GM21360 (cell line): ENCODE measurements around the gene UBR1.

Source experiments
- ATAC-seq: cut with Tn5 transposase; IDR thresholded peaks from one replicate; pipeline ENCODE4 v1.9.1; 2021; ENCODE audit warnings: mild to moderate bottlenecking, moderate library complexity; ENCODE audit not compliant: unreplicated experiment

The UBR1 gene

DNA sequence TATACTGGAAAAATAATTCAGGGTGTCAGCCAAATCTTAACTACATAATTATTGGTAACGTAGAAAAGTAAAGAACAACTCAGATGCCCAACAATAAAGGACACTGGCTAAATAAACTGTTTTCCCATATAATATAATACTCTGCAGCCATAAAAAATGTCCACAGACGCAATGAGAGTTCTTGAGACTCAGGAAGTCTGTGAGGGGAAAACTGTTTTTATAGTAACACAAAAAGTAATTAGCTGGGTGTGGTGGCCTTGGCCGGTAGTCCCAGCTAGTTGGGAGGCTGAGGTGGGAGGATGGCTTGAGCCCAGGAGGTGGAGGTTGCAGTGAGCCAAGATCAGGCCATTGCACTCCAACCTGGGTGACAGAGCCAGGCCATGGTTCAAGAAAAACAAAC lies 5.5 kb upstream of the UBR1 start:
- ATAC-seq = no peak

GRCh38 chr15:43107751-43108150 lies 1.9 kb upstream of the UBR1 start:
- ATAC-seq = no peak

DNA sequence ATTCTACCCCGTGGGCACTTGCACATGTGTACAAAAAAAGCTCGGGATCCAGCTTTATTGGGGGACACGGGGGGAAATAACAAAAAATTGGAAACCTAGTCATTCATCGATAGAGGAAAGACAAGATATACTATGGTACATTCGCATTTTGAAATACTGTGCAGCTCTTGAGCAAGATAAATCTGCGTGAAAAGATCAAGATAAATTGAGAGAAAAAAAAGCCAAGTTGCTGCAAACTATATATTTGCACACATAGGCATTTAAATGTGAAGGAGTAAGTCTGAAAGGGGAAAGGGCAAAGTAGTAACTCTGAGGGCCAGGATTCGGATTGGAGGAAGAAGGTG lies 620 bp upstream of the UBR1 start:
- no peak for ATAC-seq

- peak; percentile 24 for ATAC-seq
Measured at GRCh38 chr15:43105077-43105736, 631 bp downstream of the UBR1 start.

DNA sequence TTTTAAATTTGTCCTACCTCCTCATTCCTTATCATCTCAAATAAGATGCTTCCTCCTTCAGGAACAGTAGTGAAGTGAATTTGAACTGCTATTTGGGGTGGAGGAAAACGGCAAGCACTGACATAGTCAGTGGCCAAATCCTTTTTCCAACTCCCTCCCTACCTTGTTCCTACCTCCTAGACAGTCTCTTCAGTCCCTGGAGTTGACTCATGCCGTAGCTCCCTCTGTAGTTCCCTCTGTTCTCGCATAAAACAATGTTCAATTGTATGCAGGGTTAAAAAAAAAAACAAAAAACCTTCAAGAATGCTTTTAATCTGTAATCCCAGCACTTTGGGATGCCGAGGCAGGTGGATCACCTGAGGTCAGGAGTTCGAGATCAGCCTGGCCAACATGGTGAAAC lies 1.4 kb downstream of the UBR1 start:
- ATAC-seq = no peak

GRCh38 chr15:43103907-43104306 lies 1.9 kb downstream of the UBR1 start:
- no peak for ATAC-seq

DNA sequence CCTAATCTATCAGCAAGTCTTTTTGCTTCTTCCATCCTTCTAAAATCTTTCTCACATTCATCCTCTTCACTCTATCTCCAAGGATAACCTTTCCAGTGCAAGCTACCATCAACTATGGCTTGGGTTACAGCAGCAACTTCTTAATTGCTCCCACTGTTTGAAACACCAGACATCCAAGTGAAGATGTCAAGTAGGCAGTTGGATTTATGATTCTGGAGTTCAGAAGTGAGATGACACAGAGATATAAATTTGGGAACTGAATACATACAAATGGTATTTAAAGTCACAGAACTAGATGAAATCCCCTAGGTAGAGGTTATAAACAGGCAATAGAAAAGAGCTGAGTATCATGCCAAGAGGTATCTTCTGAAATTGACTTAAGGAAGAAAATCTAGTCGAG lies 3.7 kb downstream of the UBR1 start:
- ATAC-seq = no peak

- ATAC-seq = no peak
Measured at GRCh38 chr15:43100971-43101370, 4.9 kb downstream of the UBR1 start.

DNA sequence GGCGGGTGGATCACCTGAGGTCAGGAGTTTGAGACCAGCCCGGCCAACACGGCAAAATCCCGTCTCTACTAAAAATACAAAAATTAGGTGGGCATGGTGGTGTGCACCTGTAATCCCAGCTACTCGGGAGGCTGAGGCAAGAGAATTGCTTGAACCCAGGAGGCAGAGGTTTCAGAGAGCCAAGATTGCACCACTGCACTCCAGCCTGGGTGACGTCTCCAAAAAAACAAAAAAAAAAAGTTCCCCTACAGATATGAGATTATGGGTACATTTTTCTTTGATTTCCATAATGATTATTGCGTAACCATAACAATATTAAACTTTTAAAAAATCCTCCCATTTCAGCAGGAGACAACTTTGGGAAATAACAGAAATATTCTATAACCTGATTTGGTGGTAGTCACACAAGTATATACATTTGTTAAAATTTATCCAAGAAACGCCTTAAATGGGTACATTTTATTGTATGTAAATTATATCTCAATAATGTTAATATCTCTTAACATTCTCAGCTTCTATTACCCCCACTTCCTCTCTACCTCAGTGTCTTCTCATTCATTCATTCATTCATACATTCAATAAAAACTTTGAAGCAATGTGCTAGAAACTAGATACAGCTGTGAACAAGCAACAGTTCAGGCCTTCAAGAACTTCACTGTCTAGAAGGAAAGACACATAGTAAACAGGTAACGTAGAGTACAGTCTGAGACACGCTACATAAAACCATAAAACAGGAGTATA lies 6.6 kb downstream of the UBR1 start:
- no peak for ATAC-seq

GRCh38 chr15:43096411-43096810 lies 9.4 kb downstream of the UBR1 start:
- ATAC-seq = no peak

- ATAC-seq = no peak
Measured at GRCh38 chr15:43095708-43096347, 10.0 kb downstream of the UBR1 start.

DNA sequence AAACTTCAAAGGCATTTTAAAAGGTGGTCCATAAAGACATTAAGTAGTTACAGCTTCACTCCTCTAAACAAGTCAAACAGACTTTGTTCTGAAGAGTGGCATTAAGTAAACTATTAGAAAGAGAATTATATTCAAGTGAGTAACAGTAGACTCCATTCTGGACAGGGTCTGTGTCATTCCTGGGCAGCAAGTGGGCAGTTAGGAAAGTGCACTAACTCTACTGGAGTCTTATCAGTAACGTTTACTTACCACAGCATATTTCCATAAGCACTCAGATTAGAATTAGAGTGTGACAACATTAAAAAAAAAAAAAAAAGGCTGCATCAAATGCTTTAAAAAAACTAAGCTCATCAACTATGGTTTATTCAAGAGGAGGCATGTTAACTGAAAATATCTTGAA lies 10.6 kb downstream of the UBR1 start:
- ATAC-seq = no peak

GRCh38 chr15:43094416-43095030 lies 11.3 kb downstream of the UBR1 start:
- ATAC-seq = no peak

GRCh38 chr15:43093026-43093425 lies 12.8 kb downstream of the UBR1 start:
- no peak for ATAC-seq

DNA sequence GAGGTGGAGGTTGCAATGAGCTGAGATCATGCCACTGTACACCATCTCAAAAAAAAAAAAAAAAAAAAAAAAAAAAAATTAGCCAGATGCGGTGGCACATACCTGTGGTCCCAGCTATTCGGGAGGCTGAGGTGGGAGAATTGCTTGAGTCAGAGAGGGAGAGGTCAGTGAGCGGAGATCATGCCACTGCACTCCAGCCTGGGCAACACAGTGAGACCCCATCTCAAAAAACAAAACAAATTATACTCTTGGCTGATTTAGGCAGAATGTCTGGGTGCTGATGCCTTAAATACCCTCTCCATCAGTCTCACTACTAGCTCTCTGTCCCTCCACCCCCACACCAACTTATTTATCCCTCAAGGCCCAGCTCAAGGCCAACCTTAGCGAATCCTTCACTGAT lies 14.0 kb downstream of the UBR1 start:
- ATAC-seq = no peak

DNA sequence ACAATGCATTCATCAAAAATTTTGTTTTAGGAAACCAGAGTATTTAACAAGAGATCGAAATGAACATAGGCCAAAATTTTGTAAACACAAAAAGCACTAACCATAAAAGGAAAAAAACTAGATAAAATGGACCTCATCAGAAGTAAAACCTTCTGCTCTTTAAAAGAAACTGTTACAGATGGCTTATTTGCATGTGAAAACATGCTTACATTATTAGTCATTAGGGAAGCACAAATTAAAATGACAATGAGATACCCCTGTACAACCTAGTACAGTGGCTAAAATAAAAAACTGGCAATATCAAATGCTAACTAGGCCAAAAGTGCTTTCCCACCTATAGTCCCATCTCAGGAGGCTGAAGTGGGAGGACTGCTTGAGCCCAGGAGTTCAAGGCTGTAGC lies 19.3 kb downstream of the UBR1 start:
- no peak for ATAC-seq

GRCh38 chr15:43085921-43086320 lies 19.9 kb downstream of the UBR1 start:
- no peak for ATAC-seq

DNA sequence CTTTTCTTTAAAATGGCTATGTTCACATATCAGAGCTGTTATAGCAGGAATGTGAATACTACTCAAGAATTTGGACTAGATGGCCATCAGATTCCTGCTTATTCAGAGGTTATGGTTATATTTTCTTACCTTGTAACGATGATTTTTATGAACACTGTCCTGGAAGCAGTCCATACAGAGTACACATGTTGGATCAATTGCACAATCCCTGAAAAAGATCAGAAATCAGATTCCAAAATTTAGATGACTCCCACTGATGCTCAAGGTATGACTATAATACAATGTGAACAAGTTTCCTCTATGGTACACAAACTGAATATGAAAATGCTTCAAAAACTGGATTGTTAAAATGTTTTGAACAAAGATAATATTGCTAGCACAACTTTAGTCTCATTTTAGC lies 23.3 kb downstream of the UBR1 start:
- no peak for ATAC-seq

DNA sequence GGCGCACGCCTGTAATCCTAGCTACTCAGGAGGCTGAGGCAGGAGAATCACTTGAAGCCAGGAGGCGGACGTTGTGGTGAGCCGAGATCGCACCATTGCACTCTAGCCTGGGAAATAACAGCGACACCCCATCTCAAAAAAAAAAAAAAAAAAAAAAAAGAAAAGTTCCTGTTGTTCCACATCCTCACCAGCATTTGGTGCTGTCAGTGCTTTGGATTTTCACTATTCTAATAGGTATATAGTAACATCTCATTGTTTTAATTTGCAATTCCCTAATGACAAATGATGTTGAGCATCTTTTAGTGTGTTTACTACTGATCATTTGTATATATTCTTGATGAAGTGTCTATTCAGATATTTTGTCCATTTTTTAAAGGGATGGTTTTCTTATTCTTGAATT lies 24.6 kb downstream of the UBR1 start:
- ATAC-seq = no peak

GRCh38 chr15:43071451-43071850 lies 34.4 kb downstream of the UBR1 start:
- no peak for ATAC-seq

DNA sequence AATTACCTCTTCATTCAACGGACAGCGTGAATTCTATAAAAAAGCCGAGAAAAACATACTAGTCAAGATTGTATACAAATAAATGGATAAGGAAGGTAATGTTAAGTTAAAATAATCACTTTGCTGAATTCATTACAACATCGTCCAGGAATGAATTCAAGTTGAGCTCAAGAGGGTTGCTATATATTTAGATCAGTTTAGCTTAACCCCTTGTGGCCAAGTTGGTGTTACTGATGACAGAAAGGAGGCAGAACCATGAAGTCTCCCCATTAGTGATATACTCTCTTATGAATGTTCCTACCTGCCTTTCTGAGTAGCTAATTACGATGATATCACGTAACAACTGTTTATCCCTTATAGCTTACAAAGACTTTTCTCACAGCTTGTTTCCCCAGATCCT lies 34.9 kb downstream of the UBR1 start:
- no peak for ATAC-seq

GRCh38 chr15:43070249-43070648 lies 35.6 kb downstream of the UBR1 start:
- ATAC-seq = no peak
